Measurements from ENCODE around the gene ARHGAP8. TPM values are rescaled to one million over a fixed set of nuclear protein-coding genes. Genes with fewer than 3 reads are reported as not detected.

Gene ARHGAP8
- total RNA-seq, result 0.85 and 2.4 TPM in 2 replicates

GRCh38 chr22:44752285-44753188, at the start of gene ARHGAP8:
ARHGAP8 (plus strand) TSS chr22:44752575; CDS start chr22:44786528, 33,953 bp downstream.

Other genes with a start within 250 kb of the ARHGAP8 start
- gene PRR5, start 50.4 kb upstream of the ARHGAP8 start, total RNA-seq, result 28.4 and 35.0 TPM in 2 replicates

All from hair follicle dermal papilla cell (primary cell).